Erythroblast (primary cell): ENCODE results near the gene TBX20.
"Not testable (repeated sequence)": the region's sequence is repeated elsewhere in the genome, so short reads cannot be mapped to it uniquely, and the experiment has no call there.

ENCODE experiments used
- GATA1 ChIP-seq: IDR thresholded peaks from 2 replicates; pipeline ENCODE4 v1.6.1; 2011; ENCODE audit warnings: low read depth, mild to moderate bottlenecking, control low read depth, low read length, moderate library complexity
- POLR2A ChIP-seq: IDR thresholded peaks from 2 replicates; pipeline ENCODE4 v1.6.1; 2011; ENCODE audit warnings: mild to moderate bottlenecking, low read length

DNA sequence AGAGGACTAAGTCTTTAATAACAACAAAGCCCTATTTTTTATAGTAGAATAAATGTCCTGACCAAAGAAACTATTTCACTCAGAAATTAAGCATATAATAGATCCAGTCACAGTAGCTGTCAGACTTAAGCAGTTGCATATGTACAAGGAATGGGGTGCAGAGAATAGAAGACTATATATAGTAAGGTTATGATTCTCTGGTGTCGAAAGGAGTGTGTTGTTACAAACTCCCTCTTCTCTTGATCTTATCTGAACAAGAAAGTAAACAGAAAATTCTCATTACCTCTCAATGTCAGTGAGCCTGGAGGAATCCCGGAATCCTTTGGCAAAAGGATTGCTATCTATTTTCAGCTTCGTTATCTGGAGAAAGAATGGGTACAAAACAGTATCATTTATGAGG, 22.7 kb downstream of the TBX20 start:
- TF ChIP-seq POLR2A, GATA1: not testable (repeated sequence)
